NCI-H1417 treated with DMSO at 0.1 percent for 48 hours (cell line): ENCODE measurements around the gene LARGE1.
"Not testable (repeated sequence)": the region's sequence is repeated elsewhere in the genome, so short reads cannot be mapped to it uniquely, and the experiment has no call there.

Experiments
- DNase-seq: peaks from one replicate; lab custom pipeline; 2025; lab: John Stamatoyannopoulos, UW

The LARGE1 gene

GRCh38 chr22:33472462-33473344, 447.6 kb downstream of the LARGE1 start:
- no peak for DNase-seq

- DNase-seq, result no peak
These were observed 449.8 kb downstream of the LARGE1 start for GRCh38 chr22:33470456-33470855.

- no peak for DNase-seq
These were observed 452.6 kb downstream of the LARGE1 start for GRCh38 chr22:33467620-33468095.

- no peak for DNase-seq
These were observed 453.2 kb downstream of the LARGE1 start for GRCh38 chr22:33467080-33467479.

GRCh38 chr22:33465554-33465953, 454.7 kb downstream of the LARGE1 start:
- DNase-seq, result no peak

- DNase-seq, result no peak
These were observed 455.6 kb downstream of the LARGE1 start for GRCh38 chr22:33464698-33465097.

GRCh38 chr22:33461698-33462434, 458.4 kb downstream of the LARGE1 start:
- no peak for DNase-seq

- not testable (repeated sequence) for DNase-seq
These were observed 459.0 kb downstream of the LARGE1 start for GRCh38 chr22:33461245-33461644.

- DNase-seq, result no peak
These were observed 461.1 kb downstream of the LARGE1 start for GRCh38 chr22:33459137-33459536.

GRCh38 chr22:33456511-33456910, 463.8 kb downstream of the LARGE1 start:
- no peak for DNase-seq

- DNase-seq, result no peak
These were observed 465.2 kb downstream of the LARGE1 start for GRCh38 chr22:33455036-33455435.

GRCh38 chr22:33451866-33452469, 468.3 kb downstream of the LARGE1 start:
- no peak for DNase-seq

- DNase-seq, result no peak
These were observed 469.5 kb downstream of the LARGE1 start for GRCh38 chr22:33450756-33451155.

GRCh38 chr22:33447733-33448132, 472.5 kb downstream of the LARGE1 start:
- no peak for DNase-seq

GRCh38 chr22:33443683-33444082, 476.6 kb downstream of the LARGE1 start:
- no peak for DNase-seq

- DNase-seq, result no peak
These were observed 479.5 kb downstream of the LARGE1 start for GRCh38 chr22:33440756-33441155.

GRCh38 chr22:33438273-33438672, 482.0 kb downstream of the LARGE1 start:
- DNase-seq, result no peak

GRCh38 chr22:33431300-33431699, 489.0 kb downstream of the LARGE1 start:
- DNase-seq, result no peak

- DNase-seq, result no peak
These were observed 491.0 kb downstream of the LARGE1 start for GRCh38 chr22:33429281-33429680.

- no peak for DNase-seq
These were observed 492.8 kb downstream of the LARGE1 start for GRCh38 chr22:33427461-33427860.

GRCh38 chr22:33426451-33426850, 493.8 kb downstream of the LARGE1 start:
- no peak for DNase-seq

- no peak for DNase-seq
These were observed 498.4 kb downstream of the LARGE1 start for GRCh38 chr22:33421859-33422258.

GRCh38 chr22:33418484-33418883, 501.8 kb downstream of the LARGE1 start:
- no peak for DNase-seq
